ENCODE data around the gene TUFT1.

- TF ChIP-seq, protein P1, sequence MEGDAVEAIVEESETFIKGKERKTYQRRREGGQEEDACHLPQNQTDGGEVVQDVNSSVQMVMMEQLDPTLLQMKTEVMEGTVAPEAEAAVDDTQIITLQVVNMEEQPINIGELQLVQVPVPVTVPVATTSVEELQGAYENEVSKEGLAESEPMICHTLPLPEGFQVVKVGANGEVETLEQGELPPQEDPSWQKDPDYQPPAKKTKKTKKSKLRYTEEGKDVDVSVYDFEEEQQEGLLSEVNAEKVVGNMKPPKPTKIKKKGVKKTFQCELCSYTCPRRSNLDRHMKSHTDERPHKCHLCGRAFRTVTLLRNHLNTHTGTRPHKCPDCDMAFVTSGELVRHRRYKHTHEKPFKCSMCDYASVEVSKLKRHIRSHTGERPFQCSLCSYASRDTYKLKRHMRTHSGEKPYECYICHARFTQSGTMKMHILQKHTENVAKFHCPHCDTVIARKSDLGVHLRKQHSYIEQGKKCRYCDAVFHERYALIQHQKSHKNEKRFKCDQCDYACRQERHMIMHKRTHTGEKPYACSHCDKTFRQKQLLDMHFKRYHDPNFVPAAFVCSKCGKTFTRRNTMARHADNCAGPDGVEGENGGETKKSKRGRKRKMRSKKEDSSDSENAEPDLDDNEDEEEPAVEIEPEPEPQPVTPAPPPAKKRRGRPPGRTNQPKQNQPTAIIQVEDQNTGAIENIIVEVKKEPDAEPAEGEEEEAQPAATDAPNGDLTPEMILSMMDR (tag by site-specific recombination; IDR thresholded peaks at IDR 0.05), result no peak
- TF ChIP-seq REPIN1 (tag by site-specific recombination; IDR thresholded peaks at IDR 0.05; ENCODE audit: low read depth) (no peak), ZNF366 (tag by site-specific recombination; conservative IDR thresholded peaks at IDR 0.05) (no peak), ZNF626 (tag by site-specific recombination; IDR thresholded peaks at IDR 0.05) (no peak), SETDB1 (IDR thresholded peaks at IDR 0.05; ENCODE audit: insufficient read length, low read length) (no peak)
- TF ChIP-seq, protein P2, sequence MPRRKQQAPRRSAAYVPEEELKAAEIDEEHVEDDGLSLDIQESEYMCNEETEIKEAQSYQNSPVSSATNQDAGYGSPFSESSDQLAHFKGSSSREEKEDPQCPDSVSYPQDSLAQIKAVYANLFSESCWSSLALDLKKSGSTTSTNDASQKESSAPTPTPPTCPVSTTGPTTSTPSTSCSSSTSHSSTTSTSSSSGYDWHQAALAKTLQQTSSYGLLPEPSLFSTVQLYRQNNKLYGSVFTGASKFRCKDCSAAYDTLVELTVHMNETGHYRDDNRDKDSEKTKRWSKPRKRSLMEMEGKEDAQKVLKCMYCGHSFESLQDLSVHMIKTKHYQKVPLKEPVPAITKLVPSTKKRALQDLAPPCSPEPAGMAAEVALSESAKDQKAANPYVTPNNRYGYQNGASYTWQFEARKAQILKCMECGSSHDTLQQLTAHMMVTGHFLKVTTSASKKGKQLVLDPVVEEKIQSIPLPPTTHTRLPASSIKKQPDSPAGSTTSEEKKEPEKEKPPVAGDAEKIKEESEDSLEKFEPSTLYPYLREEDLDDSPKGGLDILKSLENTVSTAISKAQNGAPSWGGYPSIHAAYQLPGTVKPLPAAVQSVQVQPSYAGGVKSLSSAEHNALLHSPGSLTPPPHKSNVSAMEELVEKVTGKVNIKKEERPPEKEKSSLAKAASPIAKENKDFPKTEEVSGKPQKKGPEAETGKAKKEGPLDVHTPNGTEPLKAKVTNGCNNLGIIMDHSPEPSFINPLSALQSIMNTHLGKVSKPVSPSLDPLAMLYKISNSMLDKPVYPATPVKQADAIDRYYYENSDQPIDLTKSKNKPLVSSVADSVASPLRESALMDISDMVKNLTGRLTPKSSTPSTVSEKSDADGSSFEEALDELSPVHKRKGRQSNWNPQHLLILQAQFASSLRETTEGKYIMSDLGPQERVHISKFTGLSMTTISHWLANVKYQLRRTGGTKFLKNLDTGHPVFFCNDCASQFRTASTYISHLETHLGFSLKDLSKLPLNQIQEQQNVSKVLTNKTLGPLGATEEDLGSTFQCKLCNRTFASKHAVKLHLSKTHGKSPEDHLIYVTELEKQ (tag by site-specific recombination; IDR thresholded peaks at IDR 0.05; ENCODE audit: borderline replicate concordance), result no peak
Observed at GRCh38 chr1:151581451-151581850, 41.3 kb downstream of the TUFT1 start.
